Measurements from ENCODE around the gene PSMG3.

The PSMG3 gene

GRCh38 chr7:1558841-1559625 lies 10.8 kb downstream of the PSMG3 start:
- DNase-seq (ENCODE audit: low read depth in 2 of 2), result no peak

DNA sequence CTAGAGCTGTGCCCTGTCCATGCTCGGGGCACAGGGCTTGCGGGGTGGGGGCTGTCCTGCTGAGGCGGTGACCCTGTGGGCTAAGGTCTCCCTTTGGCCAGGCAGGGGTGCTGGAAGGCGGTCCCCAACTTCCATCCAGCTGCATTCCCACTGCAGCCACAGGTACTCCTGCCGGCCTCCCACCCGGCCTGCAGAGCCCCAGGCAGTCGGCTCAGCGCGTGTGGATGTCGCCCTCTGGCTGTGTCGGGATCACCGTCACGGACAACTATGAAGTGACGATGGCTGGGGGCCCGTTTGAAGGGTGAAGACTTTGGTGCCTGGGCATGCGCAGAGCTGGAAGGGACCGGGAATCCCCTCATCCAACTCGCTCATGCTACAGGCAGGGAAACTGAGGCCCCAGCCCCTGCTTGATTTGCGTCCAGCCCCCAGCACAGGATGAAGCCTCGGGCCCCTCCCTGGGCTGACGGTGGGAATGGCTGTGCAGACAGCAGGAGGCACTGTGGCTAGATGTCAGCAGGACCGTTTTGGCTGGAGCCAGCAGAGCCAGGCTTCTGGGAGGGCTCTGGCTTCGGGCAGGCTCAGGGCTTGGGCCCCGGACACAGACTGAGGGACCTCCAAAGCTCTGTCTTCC lies 11.5 kb downstream of the PSMG3 start:
- DNase-seq (ENCODE audit: low read depth in 2 of 2), result no peak

DNA sequence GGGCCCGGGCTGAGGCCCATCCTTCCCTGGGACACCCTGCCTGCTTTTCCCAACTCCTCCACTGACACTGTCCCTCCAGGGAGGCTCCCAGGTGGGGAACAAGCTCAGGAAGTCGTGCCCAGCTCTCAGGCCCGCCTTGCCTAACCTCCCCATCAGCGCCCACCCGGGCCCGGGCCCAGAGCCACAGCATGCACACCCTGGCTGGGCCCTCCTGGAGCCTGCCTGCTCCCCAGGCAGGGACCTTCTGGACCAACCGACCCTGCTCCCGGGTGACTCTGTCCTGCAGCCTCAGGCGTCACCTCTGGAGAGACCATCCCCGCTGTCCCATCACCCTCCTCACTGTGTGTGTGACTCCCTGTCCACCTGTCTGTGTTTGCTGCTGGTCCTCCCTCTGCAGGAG lies 12.1 kb downstream of the PSMG3 start:
- no peak for DNase-seq (ENCODE audit: low read depth in 2 of 2)

- no peak for DNase-seq (ENCODE audit: low read depth in 2 of 2)
Measured at GRCh38 chr7:1557006-1557405, 12.8 kb downstream of the PSMG3 start.

- peak in 1 of 2 donors; percentile 18 for DNase-seq (ENCODE audit: low read depth in 2 of 2)
Measured at GRCh38 chr7:1555813-1556543, 13.9 kb downstream of the PSMG3 start, which contains the start of gene TMEM184A. TSS of gene TMEM184A (minus strand) at chr7:1556205. CDS start at chr7:1555484, 721 bp downstream.

- DNase-seq (ENCODE audit: low read depth in 2 of 2), result no peak
Measured at GRCh38 chr7:1555046-1555812, 14.6 kb downstream of the PSMG3 start.

GRCh38 chr7:1554333-1555045 lies 15.3 kb downstream of the PSMG3 start:
- DNase-seq (ENCODE audit: low read depth in 2 of 2), result no peak

DNA sequence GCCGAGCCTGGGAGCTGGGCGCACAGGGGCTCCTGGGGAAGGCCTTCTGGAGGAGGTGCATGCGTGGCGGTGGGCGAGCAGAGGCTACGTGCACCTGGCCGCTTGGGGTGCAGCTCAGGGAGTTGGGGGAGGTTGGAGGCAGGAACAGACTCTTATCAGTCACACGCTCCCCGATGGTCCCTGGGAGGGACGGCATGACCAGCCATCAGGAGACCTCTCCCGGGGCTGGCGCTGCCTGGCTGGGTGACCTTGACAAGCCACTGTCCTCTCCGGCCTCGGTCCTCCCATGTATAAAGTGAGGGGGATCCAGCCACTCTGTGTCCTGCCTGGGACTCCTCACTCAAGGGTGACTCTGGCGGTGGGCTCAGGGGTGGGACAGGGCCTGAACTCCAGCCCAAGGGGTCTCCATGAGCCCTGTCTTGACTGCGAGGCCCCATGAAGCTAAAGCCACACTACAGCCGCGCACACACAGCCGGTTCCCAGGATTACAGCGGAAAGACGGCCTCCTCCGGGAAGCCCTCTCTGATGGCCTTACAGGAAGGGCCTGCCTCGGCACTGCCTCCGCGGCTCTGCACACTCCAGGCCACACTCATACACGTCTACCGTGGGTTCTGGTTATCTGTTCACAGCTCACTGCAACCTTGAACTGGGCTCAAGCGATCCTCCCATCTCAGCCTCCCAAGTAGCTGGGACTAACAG lies 16.2 kb downstream of the PSMG3 start:
- no peak for DNase-seq (ENCODE audit: low read depth in 2 of 2)

DNA sequence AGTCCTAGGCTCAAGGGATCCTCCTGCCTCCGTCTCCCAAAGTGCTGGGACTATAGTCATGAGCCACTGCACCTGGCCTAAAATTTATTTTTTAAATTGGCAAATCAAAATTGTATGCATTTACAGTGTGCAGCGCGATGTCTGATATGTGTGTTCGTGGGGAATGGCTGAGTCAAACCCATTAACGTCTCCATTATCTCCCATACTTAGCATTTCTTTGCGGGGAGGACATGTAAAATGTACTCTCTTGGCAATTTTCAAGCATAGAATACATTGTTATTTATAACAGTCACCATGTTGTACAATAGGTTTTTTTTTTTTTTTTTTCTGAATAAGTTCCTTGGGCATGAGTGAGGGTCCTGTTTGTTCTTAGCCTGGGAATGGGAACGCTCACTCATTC lies 17.6 kb downstream of the PSMG3 start:
- no peak for DNase-seq (ENCODE audit: low read depth in 2 of 2)

GRCh38 chr7:1550846-1551155 lies 19.0 kb downstream of the PSMG3 start:
- no peak for DNase-seq (ENCODE audit: low read depth in 2 of 2)

DNA sequence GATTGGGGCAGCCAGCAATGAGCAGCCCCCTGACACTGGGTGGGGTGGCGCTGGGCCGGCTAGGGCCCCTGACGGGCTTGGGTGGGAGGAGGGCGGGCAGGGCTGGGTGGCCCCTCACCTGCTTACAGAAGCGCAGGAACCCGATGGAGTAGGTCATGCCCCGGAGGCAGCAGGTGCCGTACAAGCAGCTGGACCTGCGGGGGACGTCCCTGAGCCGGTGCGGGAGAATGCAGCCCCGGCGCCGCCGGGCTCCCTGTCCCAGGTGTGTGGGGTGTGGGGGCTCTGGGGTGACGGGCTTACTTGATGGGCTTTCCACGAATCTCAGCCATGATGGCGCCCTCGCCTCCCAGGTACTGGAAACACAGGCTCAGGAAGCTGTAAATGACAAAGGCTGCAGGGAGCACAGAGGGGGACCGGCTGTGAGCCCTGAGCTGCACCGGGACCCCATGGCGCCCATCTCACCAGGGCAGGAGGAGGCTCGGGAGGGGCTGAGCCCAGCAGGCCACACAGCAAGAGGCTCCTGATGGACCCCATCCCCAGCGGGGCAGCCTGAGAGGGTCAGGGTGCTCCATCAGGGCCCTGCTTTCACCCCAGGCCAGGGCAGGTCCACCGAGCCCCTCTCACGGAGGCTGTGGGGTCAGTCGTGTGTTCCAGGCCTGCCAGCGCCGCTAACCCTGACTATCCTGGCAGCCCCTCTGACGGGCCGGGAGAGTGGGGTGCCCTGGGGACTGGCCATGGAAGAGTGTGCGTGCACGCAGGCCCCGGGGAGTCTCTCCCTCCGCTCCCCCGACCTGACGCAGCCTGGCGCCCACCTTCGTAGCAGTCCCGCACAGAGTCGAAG lies 19.6 kb downstream of the PSMG3 start:
- DNase-seq (ENCODE audit: low read depth in 2 of 2), result no peak

DNA sequence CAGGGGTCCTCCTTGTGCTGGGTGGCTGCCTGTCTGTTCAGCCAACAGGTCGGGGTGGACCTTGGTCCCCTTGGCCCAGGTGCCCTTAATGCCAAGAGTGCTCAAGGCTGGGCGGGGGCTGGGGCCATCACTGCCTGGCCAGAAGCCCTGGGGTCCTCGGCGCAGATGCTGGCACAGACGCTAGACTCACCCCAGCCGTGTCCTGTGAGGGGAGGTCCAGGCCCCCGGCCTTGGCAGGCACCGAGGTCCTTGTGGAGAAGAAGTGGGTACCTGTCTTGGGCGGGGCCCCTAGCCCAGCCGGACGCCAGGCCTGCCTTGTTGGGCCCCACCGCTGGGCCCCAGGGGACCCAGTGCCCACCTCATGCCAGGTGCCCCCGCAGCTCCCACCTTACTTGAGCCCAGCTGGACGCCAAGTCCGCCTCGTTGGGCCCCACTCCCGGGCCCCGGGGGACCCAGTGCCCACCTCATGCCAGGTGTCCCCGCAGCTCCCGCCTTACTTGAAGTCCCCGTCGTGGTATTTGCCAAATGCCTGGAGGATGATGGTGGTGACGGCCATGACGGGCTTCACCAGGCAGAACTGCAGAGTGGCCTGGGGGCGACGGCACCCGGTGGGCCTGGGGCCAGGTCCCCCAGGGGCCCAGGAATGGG lies 20.4 kb downstream of the PSMG3 start:
- DNase-seq (ENCODE audit: low read depth in 2 of 2), result no peak

DNA sequence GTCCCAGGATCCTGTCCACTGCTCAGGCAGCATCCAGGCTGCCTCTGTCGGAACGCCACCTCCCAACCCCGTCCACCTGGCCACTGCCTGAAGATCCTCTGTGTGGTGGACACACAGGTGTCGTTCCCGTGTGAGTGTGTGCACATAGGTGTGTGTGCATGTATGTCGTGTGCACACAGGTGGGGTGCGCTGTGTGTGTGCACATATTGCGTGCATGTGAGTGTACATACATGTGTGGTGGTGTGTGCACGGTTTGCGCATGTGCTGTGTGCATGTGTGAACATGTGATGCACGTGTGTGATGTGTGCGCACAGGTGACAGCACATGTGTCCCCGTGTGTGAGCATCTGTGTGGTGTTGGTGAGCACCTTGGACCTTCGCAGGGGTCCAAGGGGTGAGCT lies 20.9 kb downstream of the PSMG3 start:
- no peak for DNase-seq (ENCODE audit: low read depth in 2 of 2)

GRCh38 chr7:1548438-1548831 lies 21.4 kb downstream of the PSMG3 start:
- DNase-seq (ENCODE audit: low read depth in 2 of 2), result no peak

GRCh38 chr7:1547777-1548437 lies 21.9 kb downstream of the PSMG3 start:
- DNase-seq (ENCODE audit: low read depth in 2 of 2), result no peak

- DNase-seq (ENCODE audit: low read depth in 2 of 2), result no peak
Measured at GRCh38 chr7:1546909-1547776, 22.7 kb downstream of the PSMG3 start.

GRCh38 chr7:1546274-1546908 lies 23.4 kb downstream of the PSMG3 start:
- DNase-seq (ENCODE audit: low read depth in 2 of 2), result no peak

All from stimulated activated CD8-positive, alpha-beta memory T cell treated with anti-CD3 and anti-CD28 coated beads, Interleukin-2, amount 100 ng/mL, for 1 hour (primary cell).